CD8-positive, alpha-beta memory T cell (primary cell): ENCODE results near the gene CHKA. TPM values are rescaled to one million over a fixed set of nuclear protein-coding genes. Genes with fewer than 3 reads are reported as not detected.
A peak's percentile ranks its signal among the peaks of the same experiment; 100 is the strongest.

ENCODE experiments used
- CTCF ChIA-PET: fragments of 350-600 bp; sonication (Branson Sonifier 250); formaldehyde crosslinking; loops from one replicate; lab custom pipeline; 2021; ENCODE audit warnings: antibody characterized with exemption; lab: Charles Lee
- POLR2A ChIA-PET: fragments of 350-600 bp; sonication (Branson Sonifier 250); formaldehyde crosslinking; loops from one replicate; lab custom pipeline; 2021; ENCODE audit warnings: antibody characterized with exemption; lab: Charles Lee
- DNase-seq, 5 donors: peaks; one replicate each; pipeline versions ENCODE4 v3.0.0 to v3.0.0-alpha.2; 2020 to 2022; ENCODE audit warnings: mixed read lengths in 1 of 5
- H3K27ac ChIP-seq: one replicate; pipeline ENCODE4 v1.7.0; 2013; ENCODE audit warnings: low read depth, mild to moderate bottlenecking, low read length, moderate library complexity
- H3K27me3 ChIP-seq: 2 replicates; pipeline ENCODE4 v1.7.0; 2013; ENCODE audit warnings: low read length, mild to moderate bottlenecking; ENCODE audit not compliant: insufficient read depth, poor library complexity, severe bottlenecking
- H3K36me3 ChIP-seq: 2 replicates; pipeline ENCODE4 v1.7.0; 2013; ENCODE audit warnings: mild to moderate bottlenecking, low read length, moderate library complexity; ENCODE audit not compliant: insufficient read depth
- H3K4me1 ChIP-seq: 2 replicates; pipeline ENCODE4 v1.7.0; 2013; ENCODE audit warnings: mild to moderate bottlenecking, low read length, moderate library complexity; ENCODE audit not compliant: insufficient read depth
- H3K4me3 ChIP-seq: 2 replicates; pipeline ENCODE4 v1.7.0; 2013; ENCODE audit warnings: mild to moderate bottlenecking, low read length
- H3K9me3 ChIP-seq: 2 replicates; pipeline ENCODE4 v1.7.0; 2013; ENCODE audit warnings: mild to moderate bottlenecking, low read length
- H3K27ac Mint-ChIP-seq, 8 donors: one replicate each; pipeline ENCODE4 v1.8.0; 2020 to 2021; ENCODE audit warnings: mixed read lengths in 8 of 8, mild to moderate bottlenecking in 6 of 8, inconsistent platforms in 3 of 8, moderate library complexity in 3 of 8
- H3K27me3 Mint-ChIP-seq, 2 donors: one replicate each; pipeline ENCODE4 v1.8.0; 2020 to 2021; ENCODE audit warnings: mixed read lengths in 2 of 2, mild to moderate bottlenecking in 1 of 2, moderate library complexity in 1 of 2
- H3K36me3 Mint-ChIP-seq, 3 donors: one replicate each; pipeline ENCODE4 v1.8.0; 2020 to 2021; ENCODE audit warnings: mixed read lengths in 3 of 3, inconsistent platforms in 1 of 3, mild to moderate bottlenecking in 1 of 3
- H3K4me1 Mint-ChIP-seq, 3 donors: one replicate each; pipeline ENCODE4 v1.8.0; 2020 to 2021; ENCODE audit warnings: mixed read lengths in 3 of 3, inconsistent platforms in 1 of 3, mild to moderate bottlenecking in 1 of 3
- H3K4me3 Mint-ChIP-seq, 7 donors: one replicate each; pipeline ENCODE4 v1.8.0; 2020 to 2021; ENCODE audit warnings: mixed read lengths in 7 of 7, mild to moderate bottlenecking in 6 of 7, moderate library complexity in 4 of 7, inconsistent platforms in 2 of 7
- H3K9me3 Mint-ChIP-seq, 5 donors: one replicate each; pipeline ENCODE4 v1.8.0; 2020 to 2022; ENCODE audit warnings: mixed read lengths in 5 of 5, mild to moderate bottlenecking in 3 of 5, moderate library complexity in 2 of 5, inconsistent platforms in 1 of 5
- polyA plus RNA-seq: library from polyadenylated mRNA; unstranded; fragments of 300-500 nt; fragmentation: Illumina TruSeq; gene quantifications from one replicate; pipeline ENCODE4 v1.2.3, GENCODE V29; 2021
- total RNA-seq, 2 experiments: library from RNA; stranded (reverse); gene quantifications; one replicate each; pipeline ENCODE4 v1.2.3, GENCODE V29; 2021

CHKA gene
- total and polyA plus RNA-seq, 3 experiments from 2014 or later, result 3.1 to 14.0 (median 11.6) TPM

DNA sequence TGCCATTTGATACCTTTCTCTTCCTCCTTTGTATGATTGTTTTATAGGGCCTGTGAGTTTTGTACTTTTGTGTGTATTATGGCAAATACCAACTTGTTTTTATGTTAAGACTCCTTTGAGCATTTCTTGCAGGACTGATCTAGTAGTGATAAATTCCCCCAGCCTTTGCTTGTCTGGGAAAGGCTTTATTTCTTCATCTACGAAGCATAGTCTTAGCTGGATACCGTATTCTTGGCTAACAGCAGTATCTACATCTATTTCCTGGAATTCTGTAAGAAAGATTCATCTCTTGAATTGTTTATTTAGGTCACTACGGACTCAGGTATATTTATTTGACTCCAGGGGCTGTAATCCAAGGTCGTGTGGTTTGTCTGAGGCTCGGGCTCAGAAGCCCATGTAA is 96.7 kb downstream of the CHKA start:
- peaks cover 0 to 5% (median 0%) of the 10 kb centered on the region in 5 donors for H3K9me3 Mint-ChIP-seq
- no peak for DNase-seq
- peaks cover 0 to 5% (median 2%) of the 10 kb centered on the region in 3 donors for H3K4me1 Mint-ChIP-seq
- no peak overlapping the region for H3K27ac ChIP-seq
- H3K4me3 Mint-ChIP-seq, result peak overlapping the region in 1 of 7 donors; percentile 14
- H3K9me3 ChIP-seq, result no peaks in the 10 kb centered on the region
- no peak overlapping the region for H3K27ac Mint-ChIP-seq
- H3K36me3 Mint-ChIP-seq, result no peaks in the 10 kb centered on the region
- no peaks in the 10 kb centered on the region for H3K27me3 ChIP-seq
- ChIA-PET POLR2A (no interaction called here), CTCF (no interaction called here)
- H3K4me3 ChIP-seq, result no peak overlapping the region
- H3K36me3 ChIP-seq, result no peaks in the 10 kb centered on the region
- no peaks in the 10 kb centered on the region for H3K4me1 ChIP-seq
- no peaks in the 10 kb centered on the region for H3K27me3 Mint-ChIP-seq

GRCh38 chr11:68022531-68022930 is 98.7 kb downstream of the CHKA start:
- CTCF ChIA-PET, result interaction anchor here (0.6 kb wide), 1 partner anchor 427 kb away, joined by 3 read pairs; no protein-coding TSS in a partner anchor
- H3K9me3 Mint-ChIP-seq, result peaks cover 0 to 5% (median 0%) of the 10 kb centered on the region in 5 donors
- no peaks in the 10 kb centered on the region for H3K27me3 ChIP-seq
- DNase-seq, result no peak
- H3K4me1 ChIP-seq, result no peaks in the 10 kb centered on the region
- H3K27me3 Mint-ChIP-seq, result no peaks in the 10 kb centered on the region
- H3K4me1 Mint-ChIP-seq, result peaks cover 0 to 3% (median 0%) of the 10 kb centered on the region in 3 donors
- no peak overlapping the region for H3K4me3 ChIP-seq
- H3K27ac Mint-ChIP-seq, result no peak overlapping the region
- POLR2A ChIA-PET, result no interaction called here
- H3K4me3 Mint-ChIP-seq, result no peak overlapping the region
- no peaks in the 10 kb centered on the region for H3K9me3 ChIP-seq
- H3K27ac ChIP-seq, result no peak overlapping the region
- H3K36me3 ChIP-seq, result no peaks in the 10 kb centered on the region
- no peaks in the 10 kb centered on the region for H3K36me3 Mint-ChIP-seq

DNA sequence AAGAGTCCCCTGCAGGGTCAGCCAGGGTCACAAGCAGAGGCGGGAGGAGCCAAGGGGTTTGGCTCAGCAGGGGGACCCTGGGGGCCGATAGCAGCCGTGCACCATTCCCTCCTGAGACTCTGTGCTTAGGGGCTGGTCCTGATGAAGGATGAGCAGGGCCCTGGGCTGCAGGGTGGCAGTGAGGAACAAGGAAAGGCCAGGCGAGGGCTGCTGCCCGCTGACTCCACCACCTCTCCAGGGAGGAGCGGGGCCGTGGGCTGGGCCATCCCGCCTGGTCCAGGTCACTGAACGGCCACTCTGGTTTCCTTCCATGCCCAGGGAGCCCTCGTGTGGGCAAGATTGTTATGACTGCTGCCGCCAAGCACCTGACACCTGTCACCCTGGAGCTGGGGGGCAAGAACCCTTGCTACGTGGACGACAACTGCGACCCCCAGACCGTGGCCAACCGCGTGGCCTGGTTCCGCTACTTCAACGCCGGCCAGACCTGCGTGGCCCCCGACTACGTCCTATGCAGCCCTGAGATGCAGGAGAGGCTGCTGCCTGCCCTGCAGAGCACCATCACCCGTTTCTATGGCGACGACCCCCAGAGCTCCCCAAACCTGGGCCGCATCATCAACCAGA is 99.9 kb downstream of the CHKA start:
- no peak overlapping the region for H3K4me3 ChIP-seq
- CTCF ChIA-PET, result no interaction called here
- H3K36me3 Mint-ChIP-seq, result no peaks in the 10 kb centered on the region
- no peak overlapping the region for H3K4me3 Mint-ChIP-seq
- H3K27ac ChIP-seq, result no peak overlapping the region
- peaks cover 0 to 2% (median 0%) of the 10 kb centered on the region in 3 donors for H3K4me1 Mint-ChIP-seq
- peaks cover 0 to 5% (median 0%) of the 10 kb centered on the region in 5 donors for H3K9me3 Mint-ChIP-seq
- H3K4me1 ChIP-seq, result no peaks in the 10 kb centered on the region
- H3K36me3 ChIP-seq, result no peaks in the 10 kb centered on the region
- H3K27me3 Mint-ChIP-seq, result no peaks in the 10 kb centered on the region
- H3K27ac Mint-ChIP-seq, result no peak overlapping the region
- POLR2A ChIA-PET, result no interaction called here
- H3K9me3 ChIP-seq, result no peaks in the 10 kb centered on the region
- H3K27me3 ChIP-seq, result no peaks in the 10 kb centered on the region
- DNase-seq, result no peak

DNA sequence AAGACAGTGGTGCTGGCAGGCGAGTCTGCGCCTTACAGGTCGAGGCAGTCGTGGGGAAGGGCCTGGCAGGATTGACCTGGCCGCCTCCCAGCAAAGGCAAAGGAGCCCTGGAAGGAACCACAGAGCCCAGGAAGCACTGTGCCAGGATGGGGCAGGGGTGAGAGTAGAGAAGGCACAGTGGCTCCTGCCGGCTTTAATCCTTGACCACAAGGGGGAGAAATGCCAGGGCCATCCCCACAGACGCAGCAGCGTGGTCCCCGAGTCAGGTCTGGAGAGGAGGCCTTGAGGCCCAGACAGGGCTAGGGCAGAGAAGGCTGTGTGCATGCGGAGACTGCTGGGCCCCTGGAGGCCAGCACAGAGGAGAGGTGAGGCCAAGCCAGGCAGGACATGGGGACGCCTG is 100.6 kb downstream of the CHKA start:
- no peak for DNase-seq
- Histone ChIP-seq H3K9me3 (no peaks in the 10 kb centered on the region), H3K36me3 (no peaks in the 10 kb centered on the region), H3K4me3 (no peak overlapping the region), H3K27me3 (no peaks in the 10 kb centered on the region), H3K27ac (no peak overlapping the region), H3K4me1 (no peaks in the 10 kb centered on the region)
- Mint-ChIP-seq H3K27ac (no peak overlapping the region), H3K27me3 (no peaks in the 10 kb centered on the region), H3K9me3 (peaks cover 0 to 5% (median 0%) of the 10 kb centered on the region in 5 donors), H3K4me1 (no peaks in the 10 kb centered on the region), H3K36me3 (no peaks in the 10 kb centered on the region), H3K4me3 (no peak overlapping the region)
- ChIA-PET CTCF (no interaction called here), POLR2A (no interaction called here)

GRCh38 chr11:68019486-68019885 is 101.7 kb downstream of the CHKA start:
- Histone ChIP-seq H3K9me3 (no peaks in the 10 kb centered on the region), H3K4me1 (no peaks in the 10 kb centered on the region), H3K36me3 (no peaks in the 10 kb centered on the region), H3K4me3 (no peak overlapping the region), H3K27me3 (no peaks in the 10 kb centered on the region), H3K27ac (no peak overlapping the region)
- CTCF ChIA-PET, result no interaction called here
- Mint-ChIP-seq H3K9me3 (peaks cover 0 to 3% (median 0%) of the 10 kb centered on the region in 5 donors), H3K27ac (peak overlapping the region in 1 of 8 donors; percentile 60), H3K27me3 (no peaks in the 10 kb centered on the region), H3K4me1 (no peaks in the 10 kb centered on the region), H3K36me3 (no peaks in the 10 kb centered on the region), H3K4me3 (no peak overlapping the region)
- POLR2A ChIA-PET, result no interaction called here
- DNase-seq, result no peak

DNA sequence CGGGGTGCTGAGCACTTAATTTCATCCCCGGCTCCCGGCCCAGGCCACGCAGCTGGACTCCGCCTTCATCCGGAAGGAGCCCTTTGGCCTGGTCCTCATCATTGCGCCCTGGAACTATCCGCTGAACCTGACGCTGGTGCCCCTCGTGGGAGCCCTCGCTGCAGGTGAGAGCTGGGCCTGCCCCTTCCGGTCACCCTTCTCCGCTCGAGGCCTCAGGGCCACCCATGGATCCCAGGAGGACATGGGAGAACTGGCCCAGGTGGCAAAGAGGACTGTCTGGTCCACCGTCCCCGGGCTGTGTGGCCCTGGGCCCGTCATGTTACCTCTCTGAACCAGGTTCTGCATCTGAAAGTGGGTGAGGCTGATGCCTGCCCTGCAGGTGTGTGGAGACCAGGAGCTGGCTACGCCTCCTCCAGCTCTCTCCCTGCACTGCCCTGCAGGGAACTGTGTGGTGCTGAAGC is 102.4 kb downstream of the CHKA start:
- Mint-ChIP-seq H3K27me3 (peaks cover 0 to 2% of the 10 kb centered on the region in 2 donors), H3K36me3 (no peaks in the 10 kb centered on the region), H3K27ac (peak overlapping the region in 1 of 8 donors; percentile 50), H3K9me3 (no peaks in the 10 kb centered on the region), H3K4me3 (no peak overlapping the region), H3K4me1 (no peaks in the 10 kb centered on the region)
- ChIA-PET CTCF (no interaction called here), POLR2A (no interaction called here)
- Histone ChIP-seq H3K27me3 (no peaks in the 10 kb centered on the region), H3K27ac (no peak overlapping the region), H3K4me3 (no peak overlapping the region), H3K36me3 (no peaks in the 10 kb centered on the region), H3K4me1 (no peaks in the 10 kb centered on the region), H3K9me3 (no peaks in the 10 kb centered on the region)
- DNase-seq, result no peak

DNA sequence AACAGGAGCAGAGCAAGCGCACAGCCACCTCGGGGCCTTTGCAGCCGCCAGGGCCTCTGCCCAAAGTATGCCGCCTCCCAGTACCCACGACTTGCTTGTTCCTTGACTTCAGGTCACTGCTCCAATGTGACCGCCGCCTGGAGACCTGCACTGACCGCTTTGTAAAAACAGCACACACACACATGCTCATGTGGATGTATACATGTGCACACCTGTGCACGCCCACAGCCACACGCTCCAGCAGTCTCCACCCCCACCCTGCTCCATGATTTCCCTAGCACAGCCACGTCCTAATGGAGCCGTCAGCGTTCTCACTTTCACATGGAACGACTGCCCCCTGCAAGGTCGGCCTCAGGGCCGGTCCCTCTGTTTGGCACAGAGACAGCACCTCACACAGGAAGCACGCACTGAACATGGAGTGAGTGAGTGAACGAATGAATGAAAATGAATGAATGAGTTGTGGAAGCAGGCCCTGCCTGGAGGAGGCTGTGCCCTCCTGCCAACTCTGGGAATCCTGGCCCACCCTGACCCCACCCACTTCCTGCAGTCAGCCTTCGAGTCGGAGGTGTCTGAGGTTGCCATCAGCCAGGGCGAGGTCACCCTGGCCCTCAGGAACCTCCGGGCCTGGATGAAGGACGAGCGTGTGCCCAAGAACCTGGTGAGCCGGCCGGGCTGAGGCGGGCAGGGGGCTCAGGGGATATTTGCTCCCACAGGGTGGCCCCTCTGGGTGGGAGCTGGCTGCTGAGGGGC is 103.0 kb downstream of the CHKA start:
- H3K9me3 ChIP-seq, result no peaks in the 10 kb centered on the region
- Mint-ChIP-seq H3K4me3 (no peak overlapping the region), H3K9me3 (no peaks in the 10 kb centered on the region), H3K27ac (peak overlapping the region in 1 of 8 donors; percentile 32), H3K4me1 (no peaks in the 10 kb centered on the region), H3K27me3 (peaks cover 0 to 2% of the 10 kb centered on the region in 2 donors), H3K36me3 (no peaks in the 10 kb centered on the region)
- DNase-seq, result no peak
- no peaks in the 10 kb centered on the region for H3K27me3 ChIP-seq
- no peak overlapping the region for H3K4me3 ChIP-seq
- POLR2A ChIA-PET, result no interaction called here
- CTCF ChIA-PET, result no interaction called here
- H3K4me1 ChIP-seq, result no peaks in the 10 kb centered on the region
- H3K36me3 ChIP-seq, result no peaks in the 10 kb centered on the region
- H3K27ac ChIP-seq, result no peak overlapping the region
